ENCODE measurements around the gene PTPRN2.

Gene PTPRN2

GRCh38 chr7:157676456-157677255 lies 911.0 kb downstream of the PTPRN2 start:
- no peak for DNase-seq (ENCODE audit: low read depth)
- no peak for TF ChIP-seq CTCF (conservative IDR thresholded peaks at IDR 0.05; ENCODE audit: low read length)
- no peak overlapping the region for H3K4me3 ChIP-seq (ENCODE audit: low read length)

DNA sequence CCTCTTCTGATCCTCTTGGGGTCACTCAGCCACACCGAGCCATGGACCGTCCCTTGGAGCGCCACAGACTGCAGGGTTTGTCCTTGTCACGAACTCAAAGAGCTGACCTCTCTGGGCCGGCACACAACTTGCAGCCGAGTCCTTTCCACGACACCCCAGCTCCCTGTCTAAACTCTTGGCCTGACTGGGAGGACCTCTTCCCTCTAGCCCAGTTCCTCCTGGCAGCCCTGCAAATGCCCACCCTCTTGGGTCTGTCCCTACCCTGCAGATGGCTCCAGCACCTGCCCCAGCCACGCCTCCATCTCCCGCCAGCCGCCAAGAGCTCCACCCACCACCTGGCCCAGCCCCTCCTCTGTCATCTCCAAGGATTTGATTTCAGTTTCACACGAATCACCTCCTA lies 911.6 kb downstream of the PTPRN2 start:
- no peak for DNase-seq (ENCODE audit: low read depth)
- H3K4me3 ChIP-seq (ENCODE audit: low read length), result no peak overlapping the region

GRCh38 chr7:157675427-157675927 lies 912.1 kb downstream of the PTPRN2 start:
- TF ChIP-seq CTCF (conservative IDR thresholded peaks at IDR 0.05; ENCODE audit: low read length), result no peak
- no peak for DNase-seq (ENCODE audit: low read depth)
- no peak overlapping the region for H3K4me3 ChIP-seq (ENCODE audit: low read length)

More for the DNA sequence above, 911.6 kb downstream of the PTPRN2 start:
- no peak for TF ChIP-seq CTCF (conservative IDR thresholded peaks at IDR 0.05; ENCODE audit: low read length)

GRCh38 chr7:157674715-157675426 lies 912.8 kb downstream of the PTPRN2 start:
- H3K4me3 ChIP-seq (ENCODE audit: low read length), result no peak overlapping the region
- TF ChIP-seq CTCF (conservative IDR thresholded peaks at IDR 0.05; ENCODE audit: low read length), result no peak
- DNase-seq (ENCODE audit: low read depth), result no peak

DNA sequence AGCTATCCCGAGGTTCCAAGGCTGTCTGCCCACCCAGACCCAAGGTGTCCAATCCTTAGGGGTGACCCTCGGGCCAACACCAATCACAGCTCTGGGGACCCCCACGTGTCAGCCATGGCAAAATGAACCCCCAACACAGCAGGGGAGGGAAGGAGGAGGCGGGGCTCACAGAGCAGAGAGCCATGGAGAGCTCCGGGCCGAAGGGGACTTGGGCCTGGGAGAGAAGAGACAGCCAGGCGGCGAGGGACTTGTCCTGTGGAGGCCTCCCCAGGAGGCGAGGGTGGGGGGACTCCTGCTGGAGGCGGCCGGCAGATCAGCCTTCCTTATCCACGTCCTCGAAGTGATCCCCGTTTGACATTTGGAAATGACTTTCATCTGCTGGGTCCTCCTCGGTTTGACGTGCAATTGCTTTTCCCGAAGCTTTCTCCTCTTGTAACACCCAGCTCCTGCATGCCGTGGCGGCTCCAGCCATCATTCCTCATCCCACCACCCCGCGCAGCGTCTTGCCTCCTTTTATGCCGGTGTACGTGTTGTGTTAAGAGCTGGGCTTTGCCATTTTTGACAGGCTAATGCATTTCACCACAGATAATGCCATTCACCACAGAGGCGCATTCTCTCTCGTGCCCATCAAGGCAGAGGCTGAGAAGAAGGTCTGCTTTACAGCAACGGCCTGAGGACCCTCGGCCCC lies 913.5 kb downstream of the PTPRN2 start:
- DNase-seq (ENCODE audit: low read depth), result no peak
- TF ChIP-seq CTCF (conservative IDR thresholded peaks at IDR 0.05; ENCODE audit: low read length), result no peak
- H3K4me3 ChIP-seq (ENCODE audit: low read length), result no peak overlapping the region

- no peak for TF ChIP-seq CTCF (conservative IDR thresholded peaks at IDR 0.05; ENCODE audit: low read length)
- no peak overlapping the region for H3K4me3 ChIP-seq (ENCODE audit: low read length)
- DNase-seq (ENCODE audit: low read depth), result no peak
Observed at GRCh38 chr7:157673573-157673972, 914.0 kb downstream of the PTPRN2 start.

Measured in AG10803 (cell line).